ENCODE results near the gene NUDT4. TPM values are rescaled to one million over a fixed set of nuclear protein-coding genes. Genes with fewer than 3 reads are reported as not detected.
"Not testable (repeated sequence)": the region's sequence is repeated elsewhere in the genome, so short reads cannot be mapped to it uniquely, and the experiment has no call there.

NUDT4 gene
- total and polyA plus RNA-seq, 9 donors, result 55.5 to 85.8 (median 77.3) TPM

GRCh38 chr12:93365616-93366405, 11.9 kb upstream of the NUDT4 start:
- WGBS (ENCODE audit: insufficient coverage), result 75% methylated on average over 2 of the region's 7 CpGs
- H3K27ac ChIP-seq (ENCODE audit: low read length), result no peak overlapping the region

GRCh38 chr12:93366422-93366821, 11.3 kb upstream of the NUDT4 start:
- H3K4me3 ChIP-seq (ENCODE audit: low read length), result no peak overlapping the region
- no peak overlapping the region for H3K27ac ChIP-seq (ENCODE audit: low read length)
- no peaks in the 10 kb centered on the region for H3K9me3 ChIP-seq (replicated peaks; ENCODE audit: control insufficient read depth, low read depth, low read length)
- no peak for DNase-seq
- WGBS (ENCODE audit: insufficient coverage), result 75% methylated on average over 2 of the region's 4 CpGs
- H3K4me1 ChIP-seq (ENCODE audit: control insufficient read depth, insufficient read depth, low read length), result no peaks in the 10 kb centered on the region
- no peaks in the 10 kb centered on the region for H3K27me3 ChIP-seq (ENCODE audit: control insufficient read depth, insufficient read depth, low read length)
- no peaks in the 10 kb centered on the region for H3K36me3 ChIP-seq (ENCODE audit: control insufficient read depth, insufficient read depth, low read length)

More at GRCh38 chr12:93365616-93366405, 11.9 kb upstream of the NUDT4 start:
- no peaks in the 10 kb centered on the region for H3K36me3 ChIP-seq (ENCODE audit: control insufficient read depth, insufficient read depth, low read length)
- H3K9me3 ChIP-seq (replicated peaks; ENCODE audit: control insufficient read depth, low read depth, low read length), result no peaks in the 10 kb centered on the region
- peak; percentile 30 for DNase-seq
- H3K27me3 ChIP-seq (ENCODE audit: control insufficient read depth, insufficient read depth, low read length), result no peaks in the 10 kb centered on the region
- no peaks in the 10 kb centered on the region for H3K4me1 ChIP-seq (ENCODE audit: control insufficient read depth, insufficient read depth, low read length)
- no peak overlapping the region for H3K4me3 ChIP-seq (ENCODE audit: low read length)

DNA sequence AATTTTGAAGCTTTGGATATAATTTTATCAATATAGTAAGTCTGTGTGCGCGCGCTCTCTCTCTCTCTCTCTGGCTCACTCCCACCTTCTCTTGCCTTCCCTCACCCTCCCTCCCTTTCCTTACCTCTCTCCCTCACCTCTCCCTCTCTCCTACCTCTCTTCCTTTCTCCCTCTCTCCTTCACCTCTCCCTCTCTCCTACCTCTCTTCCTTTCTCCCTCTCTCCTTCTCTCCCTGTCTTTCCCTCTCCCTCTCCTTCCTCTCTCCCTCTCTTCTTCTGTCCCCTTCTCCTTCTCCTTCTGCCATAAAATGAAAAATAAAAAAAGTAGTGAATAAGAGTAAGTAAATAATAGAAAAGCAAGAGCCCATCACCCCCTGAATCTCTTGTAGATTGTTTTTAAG, 9.0 kb upstream of the NUDT4 start:
- Histone ChIP-seq H3K36me3 (ENCODE audit: control insufficient read depth, insufficient read depth, low read length) (no peaks in the 10 kb centered on the region), H3K27me3 (ENCODE audit: control insufficient read depth, insufficient read depth, low read length) (no peaks in the 10 kb centered on the region), H3K4me1 (ENCODE audit: control insufficient read depth, insufficient read depth, low read length) (no peaks in the 10 kb centered on the region), H3K27ac (ENCODE audit: low read length) (no peak overlapping the region), H3K9me3 (replicated peaks; ENCODE audit: control insufficient read depth, low read depth, low read length) (no peaks in the 10 kb centered on the region), H3K4me3 (ENCODE audit: low read length) (no peak overlapping the region)
- no peak for DNase-seq
- WGBS (ENCODE audit: insufficient coverage), result no CpG with 5 or more reads among the region's 3 CpGs

DNA sequence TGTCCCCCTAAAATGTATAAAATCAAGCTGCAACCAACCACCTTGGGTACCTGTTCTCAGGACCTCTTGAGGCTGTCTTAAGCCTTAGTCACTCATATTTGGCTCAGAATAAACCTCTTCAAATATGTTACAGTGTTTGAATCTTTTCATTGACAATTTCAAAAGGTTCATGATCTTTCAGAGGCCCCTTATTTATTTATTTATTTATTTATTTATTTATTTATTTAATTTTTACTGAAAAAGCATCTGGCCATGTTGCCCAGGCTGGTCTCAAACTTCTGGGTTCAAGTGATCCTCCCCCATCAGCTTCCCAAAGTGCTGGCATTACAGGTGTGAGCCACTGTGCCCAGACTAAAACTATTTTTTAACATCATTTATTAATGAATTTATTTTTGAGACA, 8.2 kb upstream of the NUDT4 start:
- Histone ChIP-seq H3K27ac (ENCODE audit: low read length) (no peak overlapping the region), H3K36me3 (ENCODE audit: control insufficient read depth, insufficient read depth, low read length) (no peaks in the 10 kb centered on the region), H3K4me3 (ENCODE audit: low read length) (no peak overlapping the region), H3K4me1 (ENCODE audit: control insufficient read depth, insufficient read depth, low read length) (peaks cover 2% of the 10 kb centered on the region), H3K27me3 (ENCODE audit: control insufficient read depth, insufficient read depth, low read length) (no peaks in the 10 kb centered on the region), H3K9me3 (replicated peaks; ENCODE audit: control insufficient read depth, low read depth, low read length) (no peaks in the 10 kb centered on the region)
- no peak for DNase-seq

- Histone ChIP-seq H3K9me3 (replicated peaks; ENCODE audit: control insufficient read depth, low read depth, low read length) (no peaks in the 10 kb centered on the region), H3K27me3 (ENCODE audit: control insufficient read depth, insufficient read depth, low read length) (no peaks in the 10 kb centered on the region), H3K27ac (ENCODE audit: low read length) (no peak overlapping the region), H3K4me3 (ENCODE audit: low read length) (no peak overlapping the region), H3K4me1 (ENCODE audit: control insufficient read depth, insufficient read depth, low read length) (peaks cover 5% of the 10 kb centered on the region), H3K36me3 (ENCODE audit: control insufficient read depth, insufficient read depth, low read length) (no peaks in the 10 kb centered on the region)
- no peak for DNase-seq
- WGBS (ENCODE audit: insufficient coverage), result no CpG with 5 or more reads among the region's 6 CpGs
Observed at GRCh38 chr12:93370947-93371346, 6.8 kb upstream of the NUDT4 start.

DNA sequence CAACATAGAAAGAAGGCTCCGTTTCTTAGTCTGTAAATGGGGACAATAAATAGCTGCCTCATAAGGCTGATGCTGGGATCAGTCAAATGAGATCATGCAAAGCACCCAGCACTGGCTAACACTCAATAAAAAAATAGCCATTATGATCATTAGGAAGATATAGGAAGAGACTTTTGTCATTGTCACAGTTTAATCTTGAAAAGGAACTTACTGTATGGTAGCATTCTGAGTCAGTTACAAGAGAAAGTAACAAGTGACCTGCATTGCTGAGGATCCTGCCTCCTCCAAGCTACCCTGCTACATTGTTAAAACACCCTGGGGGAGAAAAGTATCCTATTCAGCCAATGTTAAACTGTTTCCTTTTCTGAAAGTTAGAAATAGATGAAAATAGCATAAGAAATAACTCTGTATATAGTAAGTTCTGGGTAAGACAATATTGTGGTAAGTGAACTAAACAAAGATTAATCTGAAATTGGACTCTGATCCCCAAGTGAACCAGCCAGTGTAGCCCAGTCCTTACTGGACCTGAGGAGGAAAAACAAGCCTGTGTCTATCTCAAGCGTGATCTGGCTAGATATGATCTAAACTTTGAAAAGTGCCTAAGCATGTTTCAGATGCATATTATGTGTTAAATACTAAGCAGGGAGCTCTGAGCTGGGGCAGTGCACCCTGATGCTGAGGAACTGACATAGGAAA, 3.6 kb upstream of the NUDT4 start:
- Histone ChIP-seq H3K27ac (ENCODE audit: low read length) (no peak overlapping the region), H3K4me3 (ENCODE audit: low read length) (no peak overlapping the region)

DNA sequence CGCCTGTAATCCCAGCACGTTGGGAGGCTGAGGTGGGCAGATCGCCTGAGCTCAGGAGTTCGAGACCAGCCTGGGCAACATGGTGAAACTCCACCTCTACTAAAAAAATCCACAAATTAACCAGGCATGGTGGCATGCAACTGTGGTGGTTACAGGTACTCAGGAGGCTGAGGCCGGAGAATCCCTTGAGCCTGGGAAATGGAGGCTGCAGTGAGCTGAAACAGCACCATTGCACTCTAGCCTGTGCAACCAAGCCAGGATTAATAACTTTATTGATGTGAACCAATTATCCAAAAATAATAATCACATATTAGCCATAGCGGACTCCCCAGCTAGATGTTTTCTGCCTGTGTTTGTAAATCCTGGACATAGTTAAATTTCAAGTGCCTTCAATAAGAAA, 1.8 kb upstream of the NUDT4 start:
- DNase-seq, result no peak
- peak overlapping the region; percentile 87 for H3K27ac ChIP-seq (ENCODE audit: low read length)
- peaks cover 17% of the 10 kb centered on the region for H3K4me1 ChIP-seq (ENCODE audit: control insufficient read depth, insufficient read depth, low read length)
- no peaks in the 10 kb centered on the region for H3K36me3 ChIP-seq (ENCODE audit: control insufficient read depth, insufficient read depth, low read length)
- no peak overlapping the region for H3K4me3 ChIP-seq (ENCODE audit: low read length)
- no CpG with 5 or more reads among the region's 6 CpGs for WGBS (ENCODE audit: insufficient coverage)
- H3K9me3 ChIP-seq (replicated peaks; ENCODE audit: control insufficient read depth, low read depth, low read length), result no peaks in the 10 kb centered on the region
- H3K27me3 ChIP-seq (ENCODE audit: control insufficient read depth, insufficient read depth, low read length), result no peaks in the 10 kb centered on the region

More for the DNA sequence above, 3.6 kb upstream of the NUDT4 start:
- Histone ChIP-seq H3K9me3 (replicated peaks; ENCODE audit: control insufficient read depth, low read depth, low read length) (no peaks in the 10 kb centered on the region), H3K4me1 (ENCODE audit: control insufficient read depth, insufficient read depth, low read length) (peaks cover 14% of the 10 kb centered on the region), H3K27me3 (ENCODE audit: control insufficient read depth, insufficient read depth, low read length) (no peaks in the 10 kb centered on the region), H3K36me3 (ENCODE audit: control insufficient read depth, insufficient read depth, low read length) (no peaks in the 10 kb centered on the region)
- 88% methylated on average over 1 of the region's 2 CpGs for WGBS (ENCODE audit: insufficient coverage)
- DNase-seq, result no peak

DNA sequence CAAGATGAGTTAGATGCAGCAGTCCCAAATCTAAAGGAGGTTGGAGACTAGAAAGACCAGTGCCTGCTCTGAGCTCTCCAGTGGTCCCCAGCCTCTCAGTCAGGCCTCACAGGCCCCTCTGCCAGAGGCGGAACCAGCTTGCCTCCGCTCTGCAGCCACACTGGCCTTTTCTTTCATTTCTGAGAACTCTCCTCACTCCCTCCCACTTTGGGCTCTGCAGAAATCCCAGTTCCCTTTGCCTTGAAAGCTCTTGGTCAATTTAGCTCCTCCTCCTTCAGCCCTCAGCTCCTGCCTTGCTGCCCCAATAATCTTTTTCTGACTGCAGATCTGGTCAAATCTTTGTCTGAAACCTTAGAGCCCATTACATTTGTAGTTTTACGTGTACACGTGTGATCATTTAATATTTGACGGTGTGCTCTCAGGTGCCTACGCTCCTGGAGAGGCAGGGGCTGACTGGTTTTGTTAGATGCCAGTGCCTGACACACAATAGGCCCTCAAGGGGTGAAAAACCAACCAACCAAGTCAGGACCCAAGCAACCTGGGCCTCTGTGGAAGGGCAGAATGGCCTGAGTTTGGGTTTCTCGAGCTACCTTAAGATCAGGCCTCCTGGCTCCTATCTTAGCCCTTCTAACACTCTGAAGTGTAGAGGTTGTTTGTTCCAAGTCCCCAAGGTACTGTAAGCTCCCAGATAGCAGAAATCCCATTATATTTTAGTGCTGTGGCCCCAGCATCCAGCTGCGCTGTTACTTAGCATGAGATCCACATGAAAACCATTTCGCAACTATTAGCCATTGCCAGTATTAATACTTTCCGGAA, 1.1 kb upstream of the NUDT4 start:
- peak overlapping the region; percentile 87 for H3K27ac ChIP-seq (ENCODE audit: low read length)
- peaks cover 23% of the 10 kb centered on the region for H3K4me1 ChIP-seq (ENCODE audit: control insufficient read depth, insufficient read depth, low read length)
- 51% methylated on average over 6 of the region's 10 CpGs for WGBS (ENCODE audit: insufficient coverage)
- no peaks in the 10 kb centered on the region for H3K27me3 ChIP-seq (ENCODE audit: control insufficient read depth, insufficient read depth, low read length)
- peak overlapping the region; percentile 63 for H3K4me3 ChIP-seq (ENCODE audit: low read length)
- DNase-seq, result peak; percentile 73
- no peaks in the 10 kb centered on the region for H3K9me3 ChIP-seq (replicated peaks; ENCODE audit: control insufficient read depth, low read depth, low read length)
- H3K36me3 ChIP-seq (ENCODE audit: control insufficient read depth, insufficient read depth, low read length), result no peaks in the 10 kb centered on the region

- not testable (repeated sequence) for H3K36me3 ChIP-seq (ENCODE audit: control insufficient read depth, insufficient read depth, low read length); H3K9me3 ChIP-seq (replicated peaks; ENCODE audit: control insufficient read depth, low read depth, low read length); H3K27me3 ChIP-seq (ENCODE audit: control insufficient read depth, insufficient read depth, low read length)
- peak; percentile 77 for DNase-seq
- WGBS (ENCODE audit: insufficient coverage), result 0% methylated on average over 28 of the region's 64 CpGs
- Histone ChIP-seq H3K4me3 (ENCODE audit: low read length) (peak overlapping the region; percentile 50), H3K4me1 (ENCODE audit: control insufficient read depth, insufficient read depth, low read length) (peaks cover 25% of the 10 kb centered on the region), H3K27ac (ENCODE audit: low read length) (peak overlapping the region; percentile 78)
Observed at GRCh38 chr12:93378196-93378997, 672 bp downstream of the NUDT4 start.
